ENCODE results near the gene GP9.
"Not testable (repeated sequence)": the region's sequence is repeated elsewhere in the genome, so short reads cannot be mapped to it uniquely, and the experiment has no call there.

The GP9 gene

DNA sequence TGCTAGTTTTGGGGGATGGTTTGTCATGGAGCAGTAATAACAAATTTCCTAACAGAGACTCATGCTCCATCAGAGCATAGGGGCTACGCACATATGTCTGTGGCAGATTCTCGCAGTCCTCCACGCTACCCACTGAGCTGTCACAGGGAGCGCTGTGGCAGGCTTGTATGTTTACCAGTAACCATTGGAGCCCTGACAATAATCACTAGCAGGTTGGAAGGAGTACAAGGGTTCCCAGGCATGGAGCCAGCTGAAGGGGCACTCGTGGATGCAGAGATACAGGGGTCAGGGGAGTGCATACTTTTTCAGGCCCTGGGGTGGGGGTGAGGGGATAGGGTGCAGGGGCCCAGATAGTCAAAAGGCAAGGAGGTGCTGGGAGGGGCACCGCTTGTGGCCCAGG lies 7.9 kb upstream of the GP9 start:
- DNase-seq, result no peak

DNA sequence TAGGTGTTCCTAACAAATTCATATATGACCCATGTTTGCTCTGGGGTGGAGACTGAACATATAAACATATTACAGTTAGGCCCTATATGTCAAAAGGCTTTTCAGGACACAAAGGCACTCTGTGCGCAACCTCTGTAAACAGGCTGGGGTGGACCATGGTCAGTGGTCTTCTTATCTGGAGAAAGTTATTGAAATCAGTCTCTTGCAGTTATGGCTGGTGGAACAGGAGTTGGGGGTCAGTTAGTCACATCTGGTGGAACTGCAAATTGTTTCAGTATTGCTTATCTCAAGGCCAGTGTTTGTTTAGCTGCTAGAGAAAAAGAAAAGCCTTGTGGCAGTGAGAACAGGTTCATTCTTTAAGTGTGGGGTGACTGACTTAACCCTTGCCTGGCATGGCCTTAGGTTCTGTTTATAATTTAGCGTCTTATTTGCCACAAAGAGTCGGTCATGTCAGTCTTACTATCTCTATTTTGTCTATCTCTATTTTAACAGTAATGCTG lies 5.9 kb upstream of the GP9 start:
- DNase-seq, result no peak

DNA sequence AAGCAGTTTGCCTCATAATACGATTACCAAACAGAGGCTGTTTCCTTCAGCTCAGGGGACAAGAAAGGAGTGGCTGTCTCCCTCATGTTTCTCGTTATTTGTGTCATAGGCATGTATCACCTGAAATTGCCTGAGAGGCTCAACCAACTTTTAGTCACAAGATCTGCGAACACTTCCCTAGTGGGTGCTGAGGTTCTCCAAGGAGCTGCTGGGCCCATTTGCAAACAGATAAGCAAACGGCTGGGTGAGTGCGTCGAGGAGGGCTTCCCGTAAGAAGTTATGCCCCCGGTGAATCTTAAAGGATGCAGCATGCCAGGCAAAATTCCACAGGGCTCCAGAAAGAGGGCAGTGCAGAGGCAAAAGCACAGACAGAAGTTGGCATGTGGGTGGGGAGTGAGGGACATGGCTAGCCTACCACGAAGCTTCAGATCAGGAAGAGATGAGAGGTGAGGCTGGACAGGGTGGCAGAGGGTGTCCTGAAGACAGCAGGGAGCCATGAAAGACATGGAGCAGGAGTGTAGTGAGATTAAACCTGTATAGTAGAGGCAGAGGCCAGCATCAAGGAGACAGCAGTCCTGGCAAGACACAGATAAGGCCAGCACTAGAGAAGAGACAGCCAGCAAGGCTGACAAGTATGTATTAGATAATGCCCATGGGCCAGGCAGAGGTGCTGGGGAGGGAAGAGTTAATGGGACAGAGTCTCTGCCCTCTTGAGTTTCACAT lies 4.0 kb upstream of the GP9 start:
- DNase-seq, result no peak

DNA sequence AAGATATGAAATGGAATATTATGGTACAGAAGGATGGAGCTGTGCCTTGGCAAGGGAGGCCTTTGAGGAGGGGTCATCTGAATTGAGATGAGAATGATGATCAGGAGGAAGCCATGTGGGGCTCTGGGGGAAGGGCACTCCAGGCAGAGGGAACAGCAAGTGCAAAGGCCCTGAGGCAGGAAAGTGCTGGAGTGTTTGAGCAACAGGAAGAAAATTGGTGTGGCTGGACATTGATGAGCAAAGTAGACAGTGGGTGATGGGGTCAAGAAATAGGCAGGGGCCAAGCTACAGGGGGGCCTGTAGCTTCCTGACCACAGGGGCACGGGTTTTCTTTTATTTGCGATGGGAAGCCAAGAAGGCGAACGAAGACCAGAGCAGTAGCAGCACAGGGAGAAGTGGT lies 3.3 kb upstream of the GP9 start:
- no peak for DNase-seq

DNA sequence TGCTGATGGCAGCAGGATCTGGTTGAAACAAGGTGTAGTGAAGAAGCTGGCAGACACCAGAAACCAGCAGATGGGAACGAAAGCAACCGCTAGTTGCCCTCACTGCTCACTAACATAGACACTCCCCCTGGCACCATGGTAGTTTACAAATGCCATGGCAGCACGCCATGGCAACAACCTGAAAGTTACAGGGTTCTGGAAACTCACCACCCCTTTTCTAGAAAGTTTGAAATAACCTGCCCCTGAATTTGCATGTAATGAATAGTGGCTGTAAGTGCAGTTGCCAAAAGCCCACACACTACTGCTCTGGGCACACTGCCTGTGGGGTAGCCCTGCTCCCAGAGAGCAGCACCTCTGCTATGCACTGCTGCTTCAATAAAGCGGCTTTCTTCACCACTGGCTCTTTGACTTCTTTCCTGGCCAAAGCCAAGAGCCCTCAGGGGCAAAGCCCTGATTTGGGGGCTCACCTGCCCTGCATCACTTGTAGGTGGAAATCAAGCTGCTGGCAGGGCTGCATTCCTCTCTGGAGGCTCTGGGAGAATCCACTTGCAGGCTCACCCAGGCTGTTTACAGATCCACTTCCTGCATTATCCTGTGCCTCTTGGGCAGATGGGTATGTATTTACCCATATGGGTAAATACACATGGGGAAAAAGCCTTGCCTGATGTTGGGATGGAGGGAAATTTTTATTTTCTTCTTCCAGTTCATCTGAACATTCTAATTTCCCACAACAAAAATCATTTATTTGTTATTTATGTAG lies 2.0 kb upstream of the GP9 start:
- peak in 1 of 2 donors; percentile 38 for DNase-seq

DNA sequence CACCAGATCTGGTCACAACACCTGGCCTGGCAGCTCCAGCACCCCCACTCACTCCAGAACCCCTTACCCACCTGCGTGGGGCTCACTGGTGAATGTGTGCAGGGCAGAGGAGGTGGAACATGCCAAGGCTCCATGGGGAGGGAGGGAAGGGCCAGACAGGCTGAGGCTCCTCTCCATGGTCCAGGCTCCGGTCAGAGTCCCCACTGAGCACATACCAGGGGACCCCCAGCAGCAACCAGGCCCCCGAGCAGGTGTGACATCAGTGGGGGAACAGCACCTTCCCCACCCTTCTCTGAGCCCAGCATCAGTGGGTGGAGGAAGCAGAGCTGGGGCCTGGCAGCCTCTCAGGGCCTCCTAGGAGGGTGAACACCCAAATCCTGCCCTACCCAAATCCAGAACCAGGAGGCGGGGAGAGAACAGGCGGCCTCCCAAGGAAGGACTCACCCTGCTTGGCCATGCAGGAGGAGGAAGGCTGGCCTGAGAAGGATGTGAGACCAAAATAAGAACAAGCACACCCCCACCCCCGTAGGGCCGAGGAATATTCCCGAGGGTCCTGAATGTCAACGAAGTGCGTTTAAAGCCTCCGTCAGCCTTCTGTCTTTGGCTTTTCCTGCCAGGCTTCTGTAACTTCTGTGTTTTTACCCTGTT lies 1.1 kb upstream of the GP9 start:
- no peak for DNase-seq

DNA sequence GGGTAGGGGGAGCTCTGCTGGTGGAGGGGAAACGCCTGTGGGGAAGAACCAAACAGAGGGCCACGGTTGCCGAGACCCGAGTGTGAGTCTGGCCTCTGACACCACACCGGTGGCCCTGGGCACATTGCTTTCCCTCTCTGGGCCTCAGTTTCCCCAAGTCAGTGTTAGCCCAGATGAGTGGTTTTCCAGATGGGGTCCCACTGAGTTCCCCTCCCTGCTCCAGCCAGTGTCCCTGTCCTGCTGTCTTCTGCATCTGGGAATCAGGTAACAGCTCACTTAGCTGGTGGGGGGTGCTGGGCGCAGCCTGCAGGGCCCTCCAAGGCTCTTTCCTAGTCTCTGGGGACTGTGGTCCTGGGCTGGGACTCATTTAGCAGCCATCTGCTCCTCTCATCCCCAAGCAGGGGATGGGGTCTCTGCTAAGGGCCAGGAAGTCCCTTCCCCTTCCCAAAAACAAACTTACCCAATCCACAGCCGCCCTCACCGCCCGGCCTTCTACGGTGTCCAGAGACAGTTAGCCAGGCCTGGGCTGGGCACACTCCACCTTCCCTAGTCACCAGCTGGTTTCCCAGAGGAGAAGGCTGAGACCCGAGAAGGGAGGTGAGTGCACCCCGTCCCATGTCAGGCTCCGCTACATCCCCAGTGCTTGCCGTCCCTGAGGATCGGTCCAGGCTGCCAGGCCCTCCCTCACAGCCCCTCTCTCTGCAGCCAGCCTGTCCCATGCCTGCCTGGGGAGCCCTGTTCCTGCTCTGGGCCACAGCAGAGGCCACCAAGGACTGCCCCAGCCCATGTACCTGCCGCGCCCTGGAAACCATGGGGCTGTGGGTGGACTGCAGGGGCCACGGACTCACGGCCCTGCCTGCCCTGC lies 676 bp downstream of the GP9 start:
- DNase-seq, result no peak

DNA sequence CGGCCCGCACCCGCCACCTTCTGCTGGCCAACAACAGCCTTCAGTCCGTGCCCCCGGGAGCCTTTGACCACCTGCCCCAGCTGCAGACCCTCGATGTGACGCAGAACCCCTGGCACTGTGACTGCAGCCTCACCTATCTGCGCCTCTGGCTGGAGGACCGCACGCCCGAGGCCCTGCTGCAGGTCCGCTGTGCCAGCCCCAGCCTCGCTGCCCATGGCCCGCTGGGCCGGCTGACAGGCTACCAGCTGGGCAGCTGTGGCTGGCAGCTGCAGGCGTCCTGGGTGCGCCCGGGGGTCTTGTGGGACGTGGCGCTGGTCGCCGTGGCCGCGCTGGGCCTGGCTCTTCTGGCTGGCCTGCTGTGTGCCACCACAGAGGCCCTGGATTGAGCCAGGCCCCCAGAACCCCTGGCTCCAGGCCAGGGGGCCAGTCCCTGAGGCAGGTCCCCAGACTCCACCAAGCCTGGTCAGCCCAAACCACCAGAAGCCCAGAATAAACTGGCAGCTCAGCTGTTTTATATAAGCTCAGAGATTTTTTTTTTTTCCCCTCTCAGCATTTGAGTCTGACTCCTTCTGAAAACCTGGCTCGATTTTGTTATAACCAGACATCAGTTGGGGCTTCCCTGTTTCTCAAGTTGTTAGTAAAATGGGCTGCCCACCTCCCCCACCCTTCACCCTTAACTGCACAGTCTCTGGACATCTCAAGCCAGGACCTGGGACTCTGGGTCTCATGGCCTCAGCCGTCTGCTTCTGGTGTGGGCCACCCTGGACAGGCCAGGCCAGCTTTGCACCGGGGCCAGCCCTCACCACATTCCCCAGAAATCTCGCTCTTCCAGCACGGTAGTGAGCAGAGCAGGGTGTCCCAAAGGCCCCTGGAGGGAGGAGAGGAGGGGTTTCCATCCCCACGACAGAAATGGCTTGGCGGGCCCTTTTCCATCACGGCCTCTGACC lies 1.6 kb downstream of the GP9 start:
- DNase-seq, result no peak

DNA sequence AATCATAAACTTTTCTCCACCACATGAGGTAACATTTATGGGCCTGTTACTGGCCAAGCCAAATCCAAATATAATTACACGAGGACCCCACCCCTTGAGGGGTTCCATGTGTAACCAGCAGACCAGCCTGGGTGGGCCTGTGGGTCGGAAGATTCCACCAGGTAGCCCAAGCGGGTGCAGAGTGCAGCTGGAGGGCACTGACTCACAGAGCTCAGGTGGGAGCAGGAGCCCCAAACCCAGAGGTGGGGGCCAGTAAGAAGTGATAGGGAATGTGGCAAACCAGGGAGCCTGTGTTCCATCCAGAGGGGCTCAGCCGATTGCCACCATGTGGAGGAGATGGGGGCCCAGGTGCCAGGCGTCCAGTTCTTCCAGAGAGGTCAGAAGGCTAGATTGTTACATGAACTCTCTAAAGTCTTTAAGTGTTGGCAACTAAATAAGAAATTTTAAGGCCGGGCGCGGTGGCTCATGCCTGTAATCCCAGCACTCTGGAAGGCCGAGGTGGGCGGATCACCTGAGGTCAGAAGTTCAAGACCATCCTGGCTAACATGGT lies 2.6 kb downstream of the GP9 start:
- no peak for DNase-seq

DNA sequence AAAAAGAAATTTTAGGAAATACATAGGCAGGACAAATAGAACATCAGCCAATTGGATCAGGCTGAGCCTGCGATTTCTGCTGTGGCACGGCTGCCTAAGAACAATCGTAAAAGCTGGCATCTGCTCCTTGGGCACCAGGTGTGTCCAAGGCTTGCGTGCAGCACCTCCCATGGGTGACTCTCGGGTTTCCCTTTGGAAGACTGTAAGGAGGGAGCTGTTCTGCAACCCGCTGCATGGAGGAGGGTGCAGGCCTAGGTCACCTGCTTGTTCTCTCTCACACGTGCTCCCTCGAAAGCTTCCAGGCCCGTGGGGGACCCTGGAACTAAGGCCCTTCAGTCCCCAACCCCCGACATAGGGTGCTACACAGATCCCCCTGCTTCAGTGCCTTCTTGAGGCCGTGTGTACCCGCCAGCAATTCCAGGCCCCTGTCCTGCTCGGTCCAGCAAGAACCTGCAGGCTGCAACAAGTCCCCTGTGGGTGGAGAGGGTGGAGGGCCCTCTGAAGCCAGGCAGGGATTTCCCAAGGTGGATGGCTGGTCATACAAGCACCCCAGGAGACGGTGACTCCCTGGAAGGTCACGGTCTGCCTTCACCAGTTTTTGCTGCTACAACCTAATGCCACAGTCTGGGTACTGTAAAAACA lies 3.4 kb downstream of the GP9 start:
- no peak for DNase-seq

DNA sequence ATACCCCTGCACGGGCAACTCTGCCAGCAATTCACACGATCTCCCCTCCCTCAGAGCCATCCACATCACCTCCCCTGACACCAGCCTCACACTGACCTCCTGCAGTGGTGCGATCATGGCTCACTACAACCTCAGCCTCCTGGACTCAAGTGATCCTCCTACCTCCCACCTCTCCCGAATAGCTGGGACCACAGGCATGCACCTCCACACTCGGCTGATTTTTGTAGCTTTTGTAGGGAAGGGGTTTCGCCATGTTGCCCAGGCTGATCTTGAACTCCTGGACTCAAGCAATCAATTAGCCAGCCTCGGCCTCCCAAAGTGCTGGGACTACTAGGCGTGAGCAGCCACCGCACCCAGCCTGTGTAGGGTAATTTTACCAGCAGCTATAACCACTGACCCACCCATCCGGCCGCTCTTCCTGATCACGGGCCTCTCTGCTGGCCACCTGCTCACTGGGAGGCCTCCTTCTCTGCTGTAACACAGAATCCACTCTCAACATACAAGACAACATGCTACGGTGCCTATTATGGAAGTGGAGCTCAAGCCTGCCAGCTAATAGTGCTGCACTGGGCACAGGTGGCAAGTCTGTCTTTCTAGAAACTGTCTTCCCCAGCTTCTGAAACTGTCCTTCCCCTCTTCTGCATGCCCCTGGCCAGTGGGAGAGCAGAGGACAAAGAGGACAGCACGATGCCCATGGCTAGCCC lies 4.6 kb downstream of the GP9 start:
- no peak for DNase-seq

DNA sequence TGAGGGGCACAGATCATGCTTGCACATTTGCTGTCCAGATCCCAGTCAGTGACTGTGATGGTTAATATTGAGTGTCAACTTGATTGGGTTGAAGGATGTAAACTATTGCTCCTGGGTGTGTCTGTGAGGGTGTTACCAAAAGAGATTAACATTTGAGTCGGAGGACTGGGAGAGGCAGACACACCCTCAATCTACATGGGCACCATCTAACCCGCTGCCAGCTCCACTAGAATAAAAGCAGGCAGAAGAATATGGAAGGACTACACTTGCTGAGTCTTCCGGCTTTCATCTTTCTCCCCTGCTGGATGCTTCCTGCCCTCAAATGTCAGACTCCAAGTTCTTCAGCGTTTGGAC lies 5.1 kb downstream of the GP9 start:
- DNase-seq, result no peak

DNA sequence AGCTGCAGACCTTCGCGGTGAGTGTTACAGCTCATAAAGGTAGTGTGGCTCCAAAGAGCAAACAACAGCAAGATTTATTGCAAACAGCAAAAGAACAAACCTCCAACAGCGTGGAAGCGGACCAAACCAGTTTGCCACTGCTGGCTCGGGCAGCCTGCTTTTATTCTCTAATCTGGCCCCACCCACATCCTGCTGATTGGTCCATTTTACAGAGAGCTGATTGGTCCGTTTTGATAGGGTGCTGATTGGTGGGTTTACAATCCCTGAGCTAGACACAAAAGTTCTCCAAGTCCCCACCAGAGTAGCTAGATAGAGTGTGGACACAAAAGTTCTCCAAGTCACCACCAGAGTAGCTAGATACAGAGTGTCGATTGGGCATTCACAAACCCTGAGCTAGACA lies 7.1 kb downstream of the GP9 start:
- peak in 1 of 2 donors; percentile 35 for DNase-seq

DNA sequence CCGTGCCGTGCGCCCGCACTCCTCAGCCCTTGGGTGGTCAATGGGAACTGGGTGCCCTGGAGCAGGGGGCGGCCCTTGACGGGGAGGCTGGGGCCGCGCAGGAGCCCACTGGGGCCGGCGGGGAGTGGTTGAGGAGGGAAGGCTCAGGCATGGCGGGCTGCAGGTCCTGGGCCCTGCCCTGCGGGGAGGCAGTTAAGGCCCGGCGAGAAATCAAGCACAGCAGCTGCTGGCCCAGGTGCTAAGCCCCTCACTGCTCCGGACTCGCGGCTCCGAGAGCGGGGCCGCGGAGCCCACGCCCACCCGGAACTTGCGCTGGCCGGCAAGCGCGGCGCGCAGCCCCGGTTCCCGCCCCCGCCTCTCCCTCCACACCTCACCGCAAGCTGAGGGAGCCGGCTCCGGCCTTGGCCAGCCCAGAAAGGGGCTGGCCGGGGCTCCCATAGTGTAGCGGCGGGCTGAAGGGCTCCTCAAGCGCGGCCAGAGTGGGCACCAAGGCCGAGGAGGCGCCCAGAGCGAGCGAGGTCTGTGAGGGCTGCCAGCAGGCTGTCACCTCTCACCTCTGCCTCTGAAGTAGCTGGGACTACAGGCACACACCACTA lies 7.8 kb downstream of the GP9 start:
- DNase-seq, result no peak

DNA sequence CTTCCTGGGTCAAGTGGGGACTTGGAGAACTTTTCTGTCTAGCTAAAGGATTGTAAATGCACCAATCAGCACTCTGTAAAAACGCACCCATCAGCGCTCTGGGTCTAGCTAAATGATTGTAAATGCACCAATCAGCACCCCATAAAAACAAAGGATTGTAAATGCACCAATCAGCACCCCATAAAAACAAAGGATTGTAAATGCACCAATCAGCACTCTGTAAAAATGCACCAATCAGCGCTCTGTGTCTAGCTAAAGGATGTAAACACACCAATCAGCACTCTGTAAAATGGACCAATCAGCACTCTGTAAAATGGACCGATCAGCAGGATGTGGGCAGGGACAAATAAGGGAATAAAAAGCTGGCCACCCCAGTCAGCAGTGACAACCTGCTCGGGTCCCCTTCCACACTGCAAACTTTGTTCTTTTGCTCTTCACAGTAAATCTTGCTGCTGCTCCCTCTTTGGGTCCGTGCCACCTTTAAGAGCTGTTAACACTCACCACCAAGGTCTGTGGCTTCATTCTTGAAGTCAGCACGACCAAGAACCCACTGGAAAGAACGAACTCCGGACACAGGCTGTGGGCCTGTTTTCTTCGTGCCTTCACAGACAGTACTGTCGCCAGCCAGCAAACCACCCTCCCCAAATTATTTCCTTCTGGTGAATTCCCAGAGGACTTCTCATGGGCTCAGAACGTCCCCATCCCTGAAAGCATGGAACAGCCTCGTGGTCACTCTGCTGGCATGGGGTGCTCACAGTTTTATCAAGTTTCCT lies 8.9 kb downstream of the GP9 start:
- not testable (repeated sequence) for DNase-seq

DNA sequence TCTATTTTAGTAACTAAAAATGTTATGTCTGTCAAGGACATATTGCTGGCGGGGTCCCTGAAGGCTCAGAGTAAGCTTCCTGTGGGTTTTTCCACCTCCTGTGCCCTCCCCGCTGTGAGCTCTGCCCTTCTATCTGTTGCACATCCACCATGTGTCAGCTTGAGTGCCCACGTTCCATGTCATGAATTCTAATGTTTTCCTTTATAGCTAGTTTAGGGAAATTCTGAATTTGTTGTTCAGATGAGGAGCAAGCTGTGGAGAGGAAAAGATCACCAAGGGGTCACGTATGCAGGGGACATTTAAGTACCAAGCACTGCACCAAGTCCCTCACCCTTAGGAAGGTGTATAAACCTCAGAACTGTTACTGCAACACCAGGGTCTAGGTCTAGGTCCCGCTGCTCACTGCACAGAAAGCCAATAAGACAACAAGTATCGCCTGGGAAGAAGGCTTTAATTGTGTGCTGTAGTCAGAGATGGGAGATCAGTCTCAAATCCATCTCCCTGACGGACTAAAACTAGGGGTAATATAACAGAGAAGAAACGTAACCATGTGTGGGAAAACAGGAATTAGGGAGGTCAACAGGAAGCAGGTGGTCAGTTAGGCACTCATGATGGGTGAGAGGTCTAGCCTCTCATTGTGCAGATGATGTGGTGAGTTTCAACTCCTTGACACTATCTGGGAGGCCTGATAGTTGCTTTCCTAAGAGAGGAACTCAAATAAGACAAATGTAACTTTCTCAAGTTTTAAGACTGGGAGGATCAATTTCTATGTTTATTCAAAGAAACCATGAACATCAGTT lies 9.7 kb downstream of the GP9 start:
- no peak for DNase-seq

DNA sequence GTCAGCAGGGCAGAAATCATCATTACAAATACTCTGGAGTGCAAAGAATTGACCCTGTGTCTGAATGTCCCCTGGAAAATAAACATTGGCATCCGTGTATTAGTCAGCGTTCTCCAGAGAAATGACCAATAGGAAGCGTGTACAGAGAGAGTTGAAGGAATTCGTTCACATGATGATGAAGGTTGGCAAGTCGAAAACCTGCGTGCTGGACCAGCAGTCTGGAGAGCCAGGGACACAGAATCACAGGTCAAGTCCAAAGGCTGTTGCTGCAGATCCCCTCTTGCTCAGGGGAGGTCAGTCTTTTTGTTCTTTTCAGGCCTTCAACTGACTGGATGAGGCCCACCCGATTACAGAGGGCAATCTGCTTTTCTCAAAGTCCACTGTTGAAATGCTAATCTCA lies 16.6 kb downstream of the GP9 start:
- DNase-seq, result no peak

DNA sequence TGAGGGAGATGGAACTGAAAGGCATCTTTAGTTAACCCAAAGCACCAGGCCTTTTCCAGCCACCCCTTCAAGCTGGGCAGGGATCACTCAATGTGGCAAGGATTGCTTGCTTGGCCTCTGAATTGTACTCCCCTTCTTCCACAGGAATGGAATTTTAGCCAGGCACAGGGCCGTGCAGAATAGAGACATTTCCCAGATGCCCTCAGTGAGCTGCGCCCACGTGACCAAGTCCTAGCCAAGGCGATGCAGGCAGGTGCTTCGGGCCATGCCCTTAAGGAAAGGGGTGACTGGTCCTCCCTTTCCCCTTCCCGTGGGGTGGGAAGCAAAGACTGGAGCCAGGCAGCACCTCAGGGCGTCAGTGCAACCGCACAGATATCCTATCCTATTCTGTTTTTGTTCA lies 17.9 kb downstream of the GP9 start:
- DNase-seq, result no peak

Measured in CD4-positive, alpha-beta T cell treated with Interferon alpha-2 for 1 hour (primary cell).